Middle frontal gyrus (tissue), 1 donor: ENCODE results near the gene TUBG1.

Experiments
- DNase-seq: peaks from one replicate; pipeline ENCODE4 v3.0.0-alpha.2; 2015; ENCODE audit warnings: low spot score; ENCODE audit errors: extremely low spot score

The TUBG1 gene

DNA sequence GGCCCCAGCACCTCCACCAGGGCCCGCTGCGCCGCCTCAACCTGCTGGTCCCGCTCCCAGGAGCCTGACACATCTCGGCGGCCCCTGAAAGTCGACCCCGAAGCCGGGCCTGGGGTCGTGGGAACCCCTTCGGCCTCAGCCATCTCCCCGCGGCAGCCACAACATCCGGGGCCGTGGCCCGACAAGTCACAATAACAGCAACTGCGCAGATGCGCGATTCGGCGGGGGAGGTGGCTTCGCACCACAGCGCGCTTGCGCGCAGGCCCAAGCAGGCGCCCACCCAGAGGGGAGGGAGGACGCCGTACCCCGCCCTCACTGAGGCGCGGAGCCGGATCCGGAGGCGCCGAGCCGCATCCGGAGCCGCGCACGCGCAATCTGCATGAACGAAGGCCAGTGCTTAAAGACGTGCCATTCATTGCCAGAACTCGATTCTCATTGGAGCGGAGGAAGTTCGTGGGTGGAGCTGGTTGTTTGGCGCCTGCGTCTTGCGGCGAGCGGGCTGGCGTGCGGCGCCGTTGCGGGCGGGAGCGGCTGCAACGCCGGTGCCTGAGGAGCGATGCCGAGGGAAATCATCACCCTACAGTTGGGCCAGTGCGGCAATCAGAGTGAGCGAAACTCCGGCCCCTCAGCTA lies at the start of gene TUBG1, which contains the start of gene RETREG3:
Gene TUBG1 (plus strand): TSS at position 502 of the 632 bp plus-strand sequence. CDS start 55 bp downstream, at position 557.
Gene RETREG3 (minus strand): TSS at position 193 of the 632 bp plus-strand sequence. CDS start 50 bp downstream, at position 143.
- peak; percentile 98 for DNase-seq

DNA sequence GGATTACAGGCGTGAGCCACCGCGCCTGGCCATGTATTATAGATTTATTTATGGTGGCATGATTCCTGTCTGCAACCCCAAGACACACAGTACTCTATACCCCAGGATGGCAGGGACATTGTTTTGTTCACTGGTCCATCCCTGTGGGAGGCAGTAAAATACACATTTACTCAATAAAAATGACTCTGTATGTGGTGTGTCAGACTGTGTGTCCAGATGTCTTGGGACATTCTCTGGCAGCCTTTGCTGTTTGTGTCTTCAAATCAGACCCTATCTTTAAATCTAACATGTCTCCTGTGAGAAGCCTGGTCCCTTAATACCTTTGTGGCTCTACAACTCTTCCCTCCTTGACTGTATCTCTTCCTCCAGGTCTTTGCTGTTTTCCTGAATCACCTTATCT lies 49.2 kb upstream of the TUBG1 start:
- DNase-seq: no peak

DNA sequence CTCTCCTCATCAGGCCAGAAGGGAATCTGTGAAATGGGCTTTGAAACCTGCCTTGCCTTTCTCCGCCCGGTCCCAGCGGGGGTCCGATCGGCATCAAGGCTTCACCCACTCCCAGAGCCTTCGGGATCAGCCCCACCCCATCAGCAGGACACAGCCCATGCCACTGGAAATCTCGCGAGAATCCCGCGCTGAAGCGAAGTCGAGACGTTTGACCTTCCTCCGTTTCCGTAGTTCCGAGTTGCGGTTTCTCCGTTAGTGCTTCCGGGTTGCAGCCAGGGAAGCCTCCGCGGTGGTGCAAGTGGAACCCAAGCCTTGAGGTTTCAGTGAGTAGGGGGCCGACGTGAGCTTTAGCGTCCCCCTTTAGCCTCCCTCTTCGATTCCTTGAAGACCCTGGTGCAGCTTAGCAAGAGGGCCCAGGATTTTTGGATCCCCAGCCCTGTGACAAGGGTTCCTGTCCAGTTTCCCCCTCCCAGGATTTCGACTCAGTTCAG lies 47.5 kb upstream of the TUBG1 start, which contains the start of gene COASY:
Gene COASY (plus strand): TSS at position 252 of the 491 bp plus-strand sequence. CDS start 475 bp downstream, outside the sequence.
- peak; percentile 93 for DNase-seq

DNA sequence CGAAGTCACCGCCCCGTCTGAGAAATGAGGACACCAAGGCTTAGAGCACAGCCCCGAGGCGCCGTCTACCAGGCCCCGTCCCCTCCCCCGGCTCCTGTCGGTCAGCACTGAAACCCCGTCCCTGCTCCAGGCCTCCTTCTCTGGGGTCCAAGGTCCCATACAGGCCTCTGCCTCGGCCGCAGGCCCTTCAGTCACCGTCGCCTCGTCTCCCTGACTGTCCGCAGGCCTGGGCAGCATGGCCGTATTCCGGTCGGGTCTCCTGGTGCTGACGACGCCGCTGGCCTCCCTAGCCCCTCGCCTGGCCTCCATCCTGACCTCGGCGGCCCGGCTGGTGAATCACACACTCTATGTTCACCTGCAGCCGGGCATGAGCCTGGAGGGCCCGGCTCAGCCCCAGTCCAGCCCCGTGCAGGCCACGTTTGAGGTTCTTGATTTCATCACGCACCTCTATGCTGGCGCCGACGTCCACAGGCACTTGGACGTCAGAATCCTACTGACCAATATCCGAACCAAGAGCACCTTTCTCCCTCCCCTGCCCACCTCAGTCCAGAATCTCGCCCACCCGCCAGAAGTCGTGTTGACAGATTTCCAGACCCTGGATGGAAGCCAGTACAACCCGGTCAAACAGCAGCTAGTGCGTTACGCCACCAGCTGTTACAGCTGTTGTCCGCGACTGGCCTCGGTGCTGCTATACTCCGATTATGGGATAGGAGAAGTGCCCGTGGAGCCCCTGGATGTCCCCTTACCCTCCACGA lies 46.9 kb upstream of the TUBG1 start:
- no peak for DNase-seq

DNA sequence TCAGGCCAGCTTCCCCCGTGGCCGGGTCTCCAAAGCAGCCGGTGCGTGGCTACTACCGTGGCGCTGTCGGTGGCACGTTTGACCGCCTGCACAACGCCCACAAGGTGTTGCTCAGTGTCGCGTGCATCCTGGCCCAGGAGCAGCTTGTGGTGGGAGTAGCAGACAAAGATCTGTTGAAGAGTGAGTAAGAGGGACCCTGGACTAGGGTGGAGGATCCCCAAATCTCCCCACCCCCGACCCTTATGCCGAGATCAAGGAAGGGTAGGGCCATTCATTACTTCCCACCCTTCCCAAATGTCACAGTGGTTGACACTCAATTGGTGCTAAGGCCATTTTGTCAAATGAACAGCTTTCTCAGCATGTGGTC lies 46.4 kb upstream of the TUBG1 start:
- no peak for DNase-seq

DNA sequence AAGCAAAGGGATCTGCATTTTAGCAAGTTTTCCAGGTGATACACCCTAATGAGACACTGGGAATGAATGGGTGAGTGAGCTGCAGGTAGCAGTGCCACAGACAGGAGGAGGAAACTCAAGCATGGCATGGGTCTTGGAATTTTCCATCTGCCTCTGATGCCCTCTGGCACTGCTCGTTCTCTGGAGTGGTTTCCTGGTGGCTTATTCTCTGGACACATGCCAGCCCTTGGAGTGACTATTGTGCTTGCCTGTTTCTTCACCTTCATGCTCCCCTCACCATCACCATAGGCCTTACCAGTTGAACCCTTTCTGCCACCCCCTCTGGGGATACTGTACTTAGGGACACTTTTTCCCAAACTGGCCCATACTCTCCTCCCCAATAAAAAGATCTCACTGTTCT lies 45.9 kb upstream of the TUBG1 start:
- DNase-seq: no peak

DNA sequence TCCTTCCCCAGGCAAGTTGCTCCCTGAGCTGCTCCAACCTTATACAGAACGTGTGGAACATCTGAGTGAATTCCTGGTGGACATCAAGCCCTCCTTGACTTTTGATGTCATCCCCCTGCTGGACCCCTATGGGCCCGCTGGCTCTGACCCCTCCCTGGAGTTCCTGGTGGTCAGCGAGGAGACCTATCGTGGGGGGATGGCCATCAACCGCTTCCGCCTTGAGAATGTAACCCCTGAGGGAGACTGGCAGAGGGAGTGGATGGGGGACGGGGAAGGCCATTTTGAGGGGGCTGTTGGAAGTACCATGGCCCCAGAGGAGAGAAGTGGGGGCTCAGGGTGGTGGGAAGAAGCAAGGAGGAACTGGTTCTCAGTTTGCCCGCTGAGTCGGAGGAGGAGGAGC lies 45.5 kb upstream of the TUBG1 start:
- DNase-seq: no peak

DNA sequence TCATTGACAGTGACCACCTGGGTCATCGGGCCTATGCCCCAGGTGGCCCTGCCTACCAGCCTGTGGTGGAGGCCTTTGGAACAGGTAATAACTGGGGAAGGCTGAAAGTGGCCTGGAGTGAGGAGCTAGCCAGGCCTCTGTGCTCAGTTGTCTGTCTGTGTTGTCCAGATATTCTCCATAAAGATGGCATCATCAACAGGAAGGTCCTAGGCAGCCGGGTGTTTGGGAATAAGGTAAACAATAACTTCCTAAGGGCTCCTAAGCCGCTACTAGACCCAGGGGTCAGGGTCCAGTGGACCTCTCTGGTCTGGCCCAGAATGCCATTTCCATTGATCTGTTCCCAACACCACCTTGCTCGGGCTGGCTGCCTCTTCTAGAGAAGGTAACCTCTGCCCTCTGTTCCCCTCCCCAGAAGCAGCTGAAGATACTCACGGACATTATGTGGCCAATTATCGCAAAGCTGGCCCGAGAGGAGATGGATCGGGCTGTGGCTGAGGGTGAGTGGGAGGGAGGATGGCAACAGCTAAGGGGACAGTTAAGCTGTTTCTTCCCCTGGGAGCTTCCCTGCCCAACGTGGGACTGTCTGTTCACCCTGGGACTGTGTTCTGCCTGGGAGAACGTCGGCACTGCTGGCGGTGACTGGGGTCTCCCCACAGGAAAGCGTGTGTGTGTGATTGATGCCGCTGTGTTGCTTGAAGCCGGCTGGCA lies 44.5 kb upstream of the TUBG1 start:
- no peak for DNase-seq

DNA sequence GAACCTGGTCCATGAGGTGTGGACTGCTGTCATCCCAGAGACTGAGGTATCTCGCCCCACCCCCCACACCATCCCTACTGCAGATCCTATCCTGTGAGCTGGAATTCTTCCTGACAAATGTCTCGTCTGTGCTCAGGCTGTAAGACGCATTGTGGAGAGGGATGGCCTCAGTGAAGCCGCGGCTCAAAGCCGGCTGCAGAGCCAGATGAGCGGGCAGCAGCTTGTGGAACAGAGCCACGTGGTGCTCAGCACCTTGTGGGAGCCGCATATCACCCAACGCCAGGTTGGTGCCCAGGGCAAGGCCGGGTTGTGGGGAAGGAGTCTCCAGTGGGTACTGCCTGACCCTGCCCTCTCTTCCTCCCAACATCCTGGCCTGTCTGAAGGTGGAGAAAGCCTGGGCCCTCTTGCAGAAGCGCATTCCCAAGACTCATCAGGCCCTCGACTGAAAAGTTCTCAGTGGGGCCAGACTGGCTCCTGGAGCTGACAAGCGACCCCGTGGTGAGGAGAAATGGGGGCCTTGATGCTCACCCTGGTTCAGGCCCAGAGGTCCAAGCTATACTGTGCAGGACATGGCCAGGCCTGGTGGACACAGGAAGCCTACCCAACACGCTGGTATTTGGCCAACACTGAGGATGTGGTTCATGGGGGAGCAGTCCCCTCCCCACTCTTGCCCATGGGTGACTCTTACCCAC lies 43.8 kb upstream of the TUBG1 start:
- DNase-seq: no peak

DNA sequence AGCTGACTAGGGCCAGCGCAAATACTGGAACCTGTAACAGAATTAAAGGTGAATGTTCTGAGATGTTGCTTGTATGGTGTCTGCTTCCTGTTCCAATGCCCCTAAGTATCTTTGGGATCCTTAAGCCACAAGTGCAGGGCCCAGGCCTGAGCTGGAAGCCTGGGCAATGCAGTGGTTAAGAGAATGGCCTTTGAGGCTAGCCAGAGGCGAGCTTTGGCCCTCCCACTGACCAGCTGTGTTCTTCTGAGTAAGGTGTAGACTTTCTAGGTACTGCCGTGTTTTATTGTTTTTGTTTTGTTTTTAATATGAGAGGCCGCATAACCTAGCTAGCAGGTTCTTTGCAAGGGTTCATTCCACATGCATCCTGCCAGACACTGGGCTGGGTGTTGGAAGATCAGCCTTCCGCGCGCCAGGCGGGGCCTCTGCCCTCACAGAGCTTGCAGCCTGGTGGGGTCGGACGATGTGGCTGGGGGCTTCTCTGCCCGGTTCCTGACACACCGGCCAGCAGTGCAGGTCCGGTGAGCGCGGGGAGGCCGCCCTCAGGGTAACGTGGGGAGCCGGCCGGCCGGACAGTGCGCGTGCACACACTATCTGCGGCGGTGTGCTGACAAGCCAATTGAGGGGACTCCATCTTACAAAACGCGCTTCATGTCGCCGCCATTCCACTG lies 43.1 kb upstream of the TUBG1 start:
- no peak for DNase-seq

DNA sequence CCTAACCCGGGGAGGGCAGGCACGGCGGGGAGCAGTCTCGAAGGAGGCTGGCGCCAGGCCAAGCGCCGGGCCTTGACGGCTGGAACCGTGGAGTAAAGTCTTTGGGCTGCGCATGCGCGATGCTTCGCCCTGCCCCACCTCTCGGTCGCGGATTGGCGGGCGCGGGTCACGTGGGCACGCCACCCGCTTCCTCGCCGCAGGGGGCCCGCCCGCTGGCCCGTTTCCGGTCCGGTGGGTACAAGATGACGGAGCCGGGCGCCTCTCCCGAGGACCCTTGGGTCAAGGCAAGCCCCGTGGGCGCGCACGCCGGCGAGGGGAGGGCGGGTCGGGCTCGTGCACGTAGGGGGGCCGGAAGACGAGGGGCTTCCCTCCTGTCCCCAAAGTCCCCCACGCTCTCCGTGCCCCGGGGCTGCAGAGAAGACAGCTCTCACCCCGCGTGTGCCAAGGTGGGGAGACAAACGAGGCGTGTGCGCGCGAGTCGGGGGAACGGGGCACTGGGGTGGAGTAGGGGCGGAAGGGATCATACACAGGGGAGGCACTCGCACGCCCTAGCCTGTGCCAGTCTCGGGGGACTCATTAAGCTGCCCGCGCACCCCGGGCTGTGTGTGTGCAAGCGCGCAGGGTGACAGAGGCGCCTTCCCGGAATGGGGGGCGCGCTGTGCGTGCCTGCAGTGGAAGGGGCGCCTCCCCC lies 42.5 kb upstream of the TUBG1 start, which contains the start of gene MLX:
Gene MLX (plus strand): TSS at position 218 of the 691 bp plus-strand sequence. CDS start 25 bp downstream, at position 243.
- peak; percentile 88 for DNase-seq

DNA sequence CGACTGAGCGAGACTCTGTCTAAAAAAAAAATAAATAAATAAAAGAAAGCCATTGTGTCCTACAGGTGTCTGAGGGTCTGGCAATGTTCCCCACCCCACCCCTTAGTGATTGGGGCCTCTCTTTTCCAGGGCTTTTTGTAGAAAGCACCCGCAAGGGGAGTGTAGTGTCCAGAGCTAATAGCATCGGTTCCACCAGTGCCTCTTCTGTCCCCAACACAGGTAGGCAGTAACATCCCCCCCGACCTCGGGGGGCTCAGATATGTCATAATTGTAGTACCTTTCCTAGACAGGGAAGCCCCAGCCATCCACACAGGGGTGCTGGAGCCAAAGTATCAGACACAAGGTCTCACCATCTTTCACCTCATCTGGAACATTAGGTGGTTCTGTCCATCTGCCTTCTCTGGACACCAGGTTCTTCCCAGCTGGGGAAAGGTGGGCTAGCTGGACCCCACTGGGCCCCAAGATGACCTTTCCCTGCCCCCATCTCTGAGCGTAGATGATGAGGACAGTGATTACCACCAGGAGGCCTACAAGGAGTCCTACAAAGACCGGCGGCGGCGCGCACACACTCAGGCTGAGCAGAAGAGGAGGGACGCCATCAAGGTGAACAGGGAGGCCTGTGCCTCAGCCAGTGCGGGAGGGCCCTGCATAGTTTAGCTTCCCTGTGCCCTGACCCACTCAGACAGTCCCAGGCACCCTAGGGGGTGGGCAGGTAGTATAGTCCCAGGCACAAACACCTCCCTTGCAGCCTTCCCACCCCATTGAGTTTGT lies 41.0 kb upstream of the TUBG1 start:
- DNase-seq: no peak

DNA sequence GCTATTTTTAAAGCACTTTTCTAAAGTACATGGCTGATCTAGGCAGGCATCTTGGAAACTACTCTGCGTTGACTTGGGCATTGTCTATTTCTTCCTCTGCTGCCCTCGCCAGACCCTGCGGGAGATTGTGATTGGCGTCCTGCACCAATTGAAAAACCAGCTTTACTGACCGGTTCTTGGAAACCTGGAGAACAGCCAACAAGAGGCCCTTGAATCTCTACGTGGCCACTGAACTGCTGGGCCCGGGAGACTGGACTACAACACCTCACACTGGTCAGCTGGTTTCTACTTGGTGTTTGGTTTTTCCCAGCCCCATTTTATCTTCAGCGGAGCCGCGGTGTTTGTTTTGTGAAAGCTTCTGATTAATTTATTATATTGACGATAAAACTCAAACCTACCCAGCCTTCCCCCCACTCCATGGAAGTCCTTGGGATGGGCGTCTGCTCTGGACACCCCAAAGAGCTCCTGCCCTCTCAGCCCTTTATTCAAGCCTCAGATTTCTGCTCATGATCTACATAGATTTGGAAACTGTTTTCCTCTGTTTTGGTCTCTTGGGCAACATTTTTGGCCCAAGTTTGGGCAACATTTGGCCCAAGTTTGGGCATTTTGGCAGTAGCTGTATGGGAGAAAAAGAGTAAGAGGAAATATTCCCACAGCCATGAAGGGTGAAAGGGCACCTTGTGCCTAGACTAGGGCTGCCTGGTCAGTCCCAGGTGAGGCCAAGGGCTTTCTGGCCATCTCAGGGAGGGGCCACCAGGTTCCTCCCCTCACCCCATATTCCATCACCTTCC lies 37.9 kb upstream of the TUBG1 start:
- no peak for DNase-seq

DNA sequence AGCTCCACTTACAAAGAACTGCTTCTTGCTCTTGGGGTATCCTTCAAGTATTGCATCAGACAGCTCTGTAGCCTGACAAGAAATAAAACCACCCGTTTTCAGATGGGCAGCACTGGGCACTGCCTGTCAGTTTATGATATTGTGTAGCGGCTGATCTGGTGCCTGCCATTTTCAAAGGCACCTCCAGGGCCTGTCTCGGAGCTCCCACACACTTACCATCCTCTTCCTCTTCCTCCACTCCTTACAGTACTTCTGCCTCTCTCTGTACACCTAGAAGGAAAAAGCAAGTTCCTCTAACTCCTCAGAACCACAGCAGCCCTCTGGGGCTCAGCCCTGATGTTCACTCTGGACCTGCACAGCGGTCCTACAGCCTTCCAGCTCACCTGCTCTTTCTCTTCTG lies 36.4 kb upstream of the TUBG1 start:
- DNase-seq: no peak

DNA sequence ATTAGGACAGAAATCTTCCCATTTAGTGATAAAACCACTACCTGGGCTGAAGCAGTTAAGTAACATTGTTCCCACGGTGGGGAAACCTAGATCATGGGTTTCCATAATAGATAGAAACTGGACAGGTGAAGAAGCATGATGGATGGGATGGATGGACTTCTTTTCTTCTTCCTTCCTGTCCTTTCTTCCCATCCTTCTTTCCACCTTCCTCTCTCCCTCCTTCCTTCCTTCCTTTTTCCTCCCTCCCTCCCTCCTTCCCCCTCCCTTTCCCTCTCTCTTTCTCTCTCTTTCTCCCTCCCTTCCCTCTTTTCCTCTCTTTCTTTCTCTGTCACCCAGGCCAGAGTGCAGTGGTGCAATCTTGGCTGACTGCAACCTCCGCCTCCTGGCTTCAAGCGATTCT lies 35.0 kb upstream of the TUBG1 start:
- no peak for DNase-seq

DNA sequence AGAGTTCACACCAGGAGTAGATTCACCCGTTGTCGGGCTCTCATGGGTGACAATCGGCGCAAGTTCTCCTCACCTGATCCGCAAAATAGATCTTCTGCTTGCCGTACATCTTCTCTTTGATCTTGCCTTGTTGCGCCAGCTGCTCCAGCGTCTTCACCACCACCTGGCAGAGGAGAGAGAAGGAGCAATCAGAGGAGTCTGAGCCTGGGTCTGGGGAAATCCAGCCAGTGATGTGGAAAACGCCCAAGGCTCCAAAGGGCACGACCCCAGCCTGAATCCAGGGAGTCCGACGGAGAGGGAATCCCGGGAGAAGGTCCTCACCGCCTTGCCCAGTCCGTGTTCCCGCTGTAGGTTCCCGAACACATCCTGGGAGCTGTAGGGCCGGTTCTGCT lies 32.3 kb upstream of the TUBG1 start:
- no peak for DNase-seq

DNA sequence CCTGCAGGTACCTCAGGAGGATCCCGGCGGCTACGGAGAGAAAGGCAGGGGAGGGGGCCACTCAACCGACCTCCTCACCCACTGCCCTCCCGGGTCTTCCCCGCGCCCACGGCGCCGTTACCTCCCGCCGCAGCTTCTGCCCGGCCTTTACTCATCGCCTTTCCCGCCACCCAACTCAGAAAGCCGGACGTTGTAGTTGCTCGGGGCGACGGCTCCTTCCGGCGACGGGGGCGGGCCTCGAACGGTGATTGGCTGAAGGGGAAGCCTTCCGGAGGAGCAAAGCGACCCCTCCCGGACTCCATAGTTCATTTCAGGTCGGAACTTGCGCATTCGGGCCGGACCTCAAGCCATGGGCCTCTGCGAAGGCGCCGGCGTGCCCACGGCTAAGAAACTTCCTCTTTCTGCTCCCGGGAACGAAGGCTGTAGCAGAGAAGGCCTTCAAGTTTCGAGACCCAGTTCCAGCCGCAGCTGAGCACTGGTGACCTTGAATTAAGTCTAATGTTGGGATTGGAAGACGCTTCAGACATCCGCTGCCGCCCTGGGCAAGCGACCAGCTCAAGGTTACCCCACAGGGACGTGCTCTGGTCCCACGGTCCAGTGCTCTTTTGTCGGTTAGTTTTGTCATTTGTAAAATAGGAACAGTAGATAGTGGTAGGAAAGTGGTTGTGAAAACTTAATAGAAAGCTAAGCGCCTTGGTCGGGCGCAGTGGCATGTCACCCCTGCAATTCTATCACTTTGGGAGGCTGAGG lies 31.8 kb upstream of the TUBG1 start, which contains the start of gene PSMC3IP:
Gene PSMC3IP (minus strand): TSS at position 198 of the 750 bp plus-strand sequence. CDS start 43 bp downstream, at position 155.
- DNase-seq: peak; percentile 90
